ENCODE results near the gene C19orf53.
"Not testable (repeated sequence)": the region's sequence is repeated elsewhere in the genome, so short reads cannot be mapped to it uniquely, and the experiment has no call there.

The C19orf53 gene

DNA sequence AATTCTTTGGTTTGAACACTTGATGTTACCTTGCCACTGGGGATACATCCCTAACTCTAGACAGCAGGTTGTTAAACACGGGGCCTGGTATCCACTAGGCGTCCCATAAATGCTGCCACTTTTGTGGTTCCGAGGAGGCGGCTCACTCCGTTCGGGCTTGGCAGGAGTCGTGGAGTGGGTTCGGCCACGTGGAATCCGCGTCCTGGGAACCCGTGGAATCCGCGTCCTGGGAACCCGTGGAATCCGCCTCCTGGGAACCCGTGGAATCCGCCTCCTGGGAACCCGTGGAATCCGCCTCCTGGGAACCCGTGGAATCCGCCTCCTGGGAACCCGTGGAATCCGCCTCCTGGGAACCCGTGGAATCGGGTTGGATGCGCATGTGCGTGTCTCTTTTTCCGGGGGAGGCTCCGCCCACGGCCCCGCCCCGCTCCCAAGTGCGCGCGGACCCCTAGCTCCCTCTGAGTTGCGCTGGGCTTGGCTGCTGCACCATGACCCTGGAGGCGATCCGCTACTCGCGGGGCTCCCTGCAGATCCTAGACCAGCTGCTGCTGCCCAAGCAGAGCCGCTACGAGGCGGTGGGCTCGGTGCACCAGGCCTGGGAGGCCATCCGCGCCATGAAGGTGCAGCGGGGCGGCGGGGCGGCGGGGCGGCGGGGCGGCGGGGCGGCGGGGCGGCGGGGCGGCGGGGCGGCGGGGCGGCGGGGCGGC is 10.0 kb upstream of the C19orf53 start, which contains the start of gene MRI1:
TSS of gene MRI1 (plus strand) at position 422 of the 707 bp plus-strand sequence. CDS start at position 489, 67 bp downstream.
- DNase-seq (peak; percentile 78), ATAC-seq (peak; percentile 74)

DNA sequence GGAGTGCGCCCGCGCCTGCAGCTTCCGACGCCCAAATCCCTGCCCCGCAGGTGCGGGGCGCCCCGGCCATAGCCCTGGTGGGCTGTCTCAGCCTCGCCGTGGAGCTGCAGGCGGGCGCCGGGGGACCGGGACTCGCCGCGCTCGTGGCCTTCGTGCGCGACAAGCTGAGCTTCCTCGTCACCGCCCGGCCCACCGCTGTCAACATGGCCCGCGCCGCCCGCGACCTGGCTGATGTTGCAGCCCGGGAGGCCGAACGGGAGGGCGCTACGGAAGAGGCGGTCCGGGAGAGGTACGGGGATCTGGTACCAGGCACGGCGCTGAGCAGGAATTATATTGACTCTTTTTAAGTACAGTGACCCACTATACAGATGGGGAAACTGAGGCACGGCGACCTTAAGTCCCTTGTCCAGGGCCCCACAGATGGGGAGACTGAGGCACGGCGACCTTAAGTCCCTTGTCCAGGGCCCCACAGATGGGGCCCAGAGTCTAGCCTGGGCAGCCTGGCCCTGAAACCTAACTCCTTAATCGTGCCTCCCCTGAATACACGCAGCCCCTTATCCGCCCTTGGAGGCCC is 9.3 kb upstream of the C19orf53 start:
- ATAC-seq (peak; percentile 38), DNase-seq (peak; percentile 61)

DNA sequence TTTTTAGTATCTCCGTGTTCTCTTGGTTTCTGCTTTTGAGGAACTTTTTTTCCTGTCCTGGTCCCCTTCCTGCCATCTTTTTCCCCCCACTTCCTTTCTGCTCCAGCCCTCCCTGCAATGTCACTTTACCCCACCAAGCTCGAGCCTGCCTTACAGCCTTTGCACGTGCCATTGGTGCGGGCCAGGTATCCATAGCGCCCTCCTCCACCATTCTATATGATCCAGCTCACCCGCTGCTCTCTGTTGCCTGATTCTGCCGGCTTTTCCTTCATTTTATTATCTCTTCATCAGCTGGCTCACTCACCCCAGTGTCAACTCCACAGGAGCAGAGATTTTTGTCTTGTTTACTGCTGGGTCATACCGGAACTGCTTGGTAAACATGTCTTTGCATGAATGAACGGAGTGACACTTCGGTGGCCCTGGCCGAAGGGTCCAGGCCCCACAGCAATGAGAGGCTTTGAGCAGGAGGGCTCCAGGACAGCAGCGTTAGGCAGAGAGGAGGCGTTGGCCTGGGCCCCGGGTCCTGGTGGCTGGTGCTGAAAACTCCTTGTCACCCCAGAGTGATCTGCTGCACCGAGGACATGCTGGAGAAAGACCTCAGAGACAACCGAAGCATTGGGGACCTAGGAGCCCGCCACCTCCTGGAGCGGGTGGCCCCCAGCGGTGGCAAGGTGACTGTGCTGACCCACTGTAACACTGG is 8.7 kb upstream of the C19orf53 start:
- ATAC-seq (no peak), DNase-seq (no peak)

DNA sequence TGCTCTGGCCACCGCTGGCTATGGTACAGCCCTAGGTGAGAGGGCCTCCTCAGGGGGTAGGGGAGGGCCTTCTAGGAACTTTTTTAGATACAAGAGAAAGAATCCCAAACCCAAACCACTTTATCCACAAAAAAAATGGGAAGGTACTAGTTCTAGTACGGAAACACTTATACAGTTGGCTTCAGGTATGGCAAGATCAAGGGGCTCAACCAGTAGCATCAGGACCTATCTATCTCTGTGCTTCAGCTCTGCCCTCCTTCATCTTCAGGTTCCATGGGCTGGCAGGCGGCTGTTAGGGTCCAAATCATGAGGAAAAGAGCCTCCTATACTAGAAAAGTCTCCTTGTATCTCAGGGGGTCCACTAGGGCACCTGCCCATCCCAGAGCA is 8.2 kb upstream of the C19orf53 start:
- ATAC-seq (no peak), DNase-seq (no peak)

DNA sequence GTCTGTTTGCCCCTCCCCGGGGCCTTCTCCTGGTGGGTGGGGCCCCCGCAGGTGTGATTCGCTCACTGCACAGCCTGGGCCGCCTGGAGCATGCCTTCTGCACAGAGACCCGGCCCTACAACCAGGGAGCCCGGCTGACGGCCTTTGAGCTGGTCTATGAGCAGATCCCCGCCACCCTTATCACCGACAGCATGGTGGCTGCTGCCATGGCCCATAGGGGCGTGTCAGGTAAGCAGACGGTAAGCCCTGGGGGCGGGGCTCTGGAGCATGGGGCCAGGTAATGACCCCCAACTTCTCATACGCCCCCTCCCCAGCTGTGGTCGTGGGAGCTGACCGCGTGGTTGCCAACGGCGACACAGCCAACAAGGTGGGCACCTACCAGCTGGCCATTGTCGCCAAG is 5.7 kb upstream of the C19orf53 start:
- ATAC-seq (no peak), DNase-seq (no peak)

DNA sequence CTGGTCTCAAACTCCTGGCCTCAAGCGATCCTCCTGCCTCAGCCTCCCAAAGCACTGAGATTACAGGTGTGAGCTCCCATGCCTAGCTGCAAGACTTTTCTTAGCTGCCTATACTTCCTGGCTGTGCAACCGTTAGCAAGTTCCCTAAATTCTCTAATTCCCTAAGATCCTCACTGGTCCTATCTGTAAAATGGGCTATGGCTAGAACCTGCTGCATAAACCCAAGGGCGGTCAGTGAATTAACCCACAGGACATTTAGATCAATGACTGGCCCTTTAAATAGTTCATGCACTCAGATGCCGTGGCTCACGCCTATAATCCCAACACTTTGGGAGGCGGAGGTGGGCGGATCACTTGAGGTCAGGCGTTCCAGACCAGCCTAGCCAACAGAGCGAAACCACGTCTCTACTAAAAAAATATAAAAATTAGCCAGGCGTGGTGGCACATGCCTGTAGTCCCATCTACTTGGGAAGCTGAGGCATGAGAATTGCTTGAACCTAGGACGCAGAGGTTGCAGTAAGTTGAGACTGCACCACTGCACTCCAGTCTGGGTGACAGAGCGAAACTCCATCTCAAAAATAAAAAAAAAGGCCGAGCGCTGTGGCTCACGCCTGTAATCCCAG is 4.1 kb upstream of the C19orf53 start:
- DNase-seq (no peak), ATAC-seq (no peak)

DNA sequence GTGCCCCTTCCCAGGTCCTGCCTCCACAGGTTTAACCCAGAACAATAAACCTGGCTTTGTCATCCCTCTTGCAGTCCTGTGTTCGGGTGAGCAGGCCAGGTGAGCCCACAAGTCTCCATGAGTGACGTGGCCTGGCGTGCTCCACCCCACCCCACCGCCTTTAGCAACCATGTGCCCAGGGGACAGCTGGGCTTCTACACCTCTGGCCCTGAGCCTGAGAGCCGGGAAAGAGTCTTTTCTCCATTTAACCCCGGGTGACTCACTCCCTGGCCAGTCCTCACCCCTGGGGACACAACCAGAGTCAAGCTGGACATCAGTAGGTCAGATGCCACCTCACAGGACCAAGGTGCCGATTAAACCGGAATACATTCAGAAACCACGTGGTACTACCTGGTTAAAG is 4.1 kb downstream of the C19orf53 start:
- ATAC-seq, result no peak

DNA sequence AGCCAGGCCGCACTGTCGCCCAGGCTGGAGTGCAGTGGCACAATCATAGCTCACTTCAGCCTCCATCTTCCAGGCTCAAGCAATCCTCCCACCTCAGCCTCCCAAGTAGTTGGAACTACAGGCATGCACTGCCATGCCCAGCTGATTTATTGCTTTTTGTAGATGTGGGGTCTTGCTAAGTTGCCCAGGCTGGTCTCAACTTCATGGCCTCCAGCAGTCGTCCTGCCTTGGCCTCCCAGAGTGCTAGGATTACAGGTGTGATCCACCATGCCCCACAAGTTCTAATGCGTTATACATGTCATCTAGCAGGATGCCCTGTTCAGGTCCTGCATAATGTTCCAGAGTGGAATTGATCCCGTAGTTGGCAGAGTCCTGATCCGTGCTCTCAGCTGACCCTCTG is 4.6 kb downstream of the C19orf53 start:
- DNase-seq (no peak), ATAC-seq (no peak)

More for the DNA sequence above, 4.1 kb downstream of the C19orf53 start:
- DNase-seq, result no peak

DNA sequence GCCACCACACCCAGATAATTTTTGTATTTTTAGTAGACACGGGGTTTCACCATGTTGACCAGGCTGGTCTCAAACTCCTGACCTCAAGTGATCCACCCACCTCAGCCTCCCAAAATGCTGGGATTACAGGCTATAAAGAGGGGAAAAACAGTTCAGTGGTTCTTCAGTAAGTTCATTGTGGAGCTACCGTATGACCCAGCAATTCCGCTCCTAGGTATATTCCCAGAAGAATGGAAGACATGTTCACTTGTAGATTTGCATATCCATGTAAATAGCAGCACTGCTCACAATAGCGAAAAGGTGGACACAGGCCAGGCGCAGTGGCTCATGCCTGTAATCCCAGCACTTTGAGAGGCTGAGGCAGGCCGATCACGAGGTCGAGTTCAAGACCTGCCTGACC is 5.5 kb downstream of the C19orf53 start:
- not testable (repeated sequence) for DNase-seq, ATAC-seq

DNA sequence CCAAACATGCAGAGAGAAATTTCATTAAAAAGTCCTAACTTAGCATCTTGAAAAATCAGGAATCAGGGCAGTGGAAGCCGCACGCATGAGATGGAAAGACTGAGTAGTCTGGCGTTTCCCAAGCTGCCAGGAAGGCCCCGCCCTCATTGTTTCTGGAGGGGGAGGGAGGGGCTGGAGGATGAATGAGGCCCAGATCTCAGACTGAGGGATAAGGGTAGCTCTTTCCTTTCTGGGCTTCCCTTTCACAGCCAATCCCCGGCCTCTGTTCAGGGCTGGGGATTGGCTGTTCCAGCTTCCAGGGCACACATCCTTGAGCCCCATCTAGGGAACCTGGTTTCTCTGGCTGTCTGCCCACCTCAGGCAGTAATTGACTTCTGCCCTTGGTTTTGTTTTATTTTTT is 7.3 kb downstream of the C19orf53 start:
- ATAC-seq (no peak), DNase-seq (no peak)

DNA sequence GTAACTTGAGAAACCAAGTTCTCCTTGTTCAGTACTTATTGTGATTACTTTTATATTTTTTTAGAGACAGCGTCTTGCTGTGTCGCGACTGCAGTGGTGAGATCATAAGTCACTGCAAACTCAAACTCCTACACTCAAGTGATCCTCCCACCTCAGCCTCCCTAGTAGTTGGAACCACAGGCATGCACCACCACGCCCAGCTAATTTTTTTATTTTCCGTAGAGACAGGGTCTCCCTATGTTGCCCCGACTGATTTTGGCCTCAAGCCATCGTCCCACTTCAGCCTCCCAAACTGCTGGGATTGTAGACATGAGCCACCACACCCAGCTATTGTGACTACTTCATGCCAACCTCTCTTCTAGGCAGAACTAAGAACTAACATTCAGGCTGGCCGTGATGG is 8.3 kb downstream of the C19orf53 start:
- DNase-seq (no peak), ATAC-seq (no peak)

DNA sequence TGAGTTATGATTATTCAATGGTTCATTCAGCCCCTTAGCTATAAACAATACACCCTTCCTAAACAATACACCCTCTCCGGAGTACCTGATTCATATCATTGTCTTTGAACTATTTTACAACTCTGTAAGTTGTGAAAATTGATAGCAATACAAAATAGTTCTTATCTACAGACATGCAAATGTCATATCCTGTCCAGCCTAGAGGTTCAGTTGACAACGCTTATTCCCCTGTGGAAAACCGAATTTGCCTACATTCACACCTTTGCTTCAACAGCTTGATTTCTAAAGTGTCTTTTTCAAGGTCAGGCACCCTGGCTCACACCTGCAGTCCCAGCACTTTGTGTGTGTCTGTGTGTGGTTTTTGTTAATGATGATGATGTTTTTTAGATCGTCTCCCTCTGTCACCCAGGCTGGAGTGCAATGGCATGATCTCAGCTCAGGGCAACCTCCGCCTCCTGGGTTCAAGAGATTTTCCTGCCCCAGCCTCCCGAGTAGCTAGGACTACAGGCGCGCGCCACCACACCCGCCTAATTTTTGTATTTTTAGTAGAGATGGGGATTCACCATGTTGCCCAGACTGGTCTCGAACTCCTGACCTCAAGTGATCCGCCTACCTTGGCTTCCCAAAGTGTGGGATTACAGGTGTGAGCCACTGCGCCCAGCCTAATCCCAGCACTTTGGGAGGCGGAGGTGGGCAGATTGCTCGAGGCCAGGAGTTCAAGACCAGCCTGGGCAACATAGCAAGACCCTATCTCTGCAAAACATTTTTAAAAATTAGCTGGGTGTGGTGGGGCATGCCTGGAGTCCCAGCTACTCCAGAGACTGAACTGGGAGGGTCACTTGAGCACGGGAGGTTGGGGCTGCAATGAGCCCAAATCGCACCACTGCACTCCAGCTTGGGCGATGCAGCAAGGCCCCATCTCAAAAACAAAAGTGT is 9.6 kb downstream of the C19orf53 start:
- no peak for ATAC-seq
- no peak for DNase-seq

DNA sequence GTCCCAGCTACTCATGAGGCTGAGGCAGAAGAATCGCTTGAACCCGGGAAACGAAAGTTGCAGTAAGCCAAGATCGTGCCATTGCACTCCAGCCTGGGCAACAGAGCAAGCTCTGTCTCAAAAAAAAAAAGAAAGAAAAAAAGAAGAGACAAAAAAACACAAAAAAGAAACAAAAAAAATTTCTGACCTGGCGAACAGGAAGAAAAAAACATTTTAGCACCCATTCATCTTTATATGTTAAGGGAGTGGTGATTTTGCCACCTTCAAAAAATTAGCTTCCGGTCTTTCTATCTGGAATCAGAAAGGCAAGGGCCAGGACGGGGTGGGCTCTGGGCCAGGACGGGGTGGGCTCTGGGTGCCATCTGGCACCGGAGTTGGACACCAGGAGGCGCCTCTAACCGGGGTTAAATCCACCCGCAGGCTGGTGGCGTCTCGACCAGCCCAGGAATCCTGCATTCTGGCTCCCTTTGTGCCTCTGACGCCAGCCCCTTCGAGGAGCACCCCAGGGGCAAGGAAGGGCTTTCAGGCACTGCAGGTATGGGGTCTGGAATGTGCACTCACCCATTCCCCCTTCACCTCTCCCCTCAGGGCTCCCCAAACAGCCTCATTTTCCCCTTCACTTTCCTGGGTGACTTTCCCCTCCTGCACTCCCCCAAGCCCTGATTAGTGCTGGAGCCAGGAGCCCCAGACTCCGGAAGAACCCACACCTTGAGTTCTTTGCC is 10.6 kb downstream of the C19orf53 start:
- peak; percentile 85 for DNase-seq
- ATAC-seq, result peak; percentile 83

DNA sequence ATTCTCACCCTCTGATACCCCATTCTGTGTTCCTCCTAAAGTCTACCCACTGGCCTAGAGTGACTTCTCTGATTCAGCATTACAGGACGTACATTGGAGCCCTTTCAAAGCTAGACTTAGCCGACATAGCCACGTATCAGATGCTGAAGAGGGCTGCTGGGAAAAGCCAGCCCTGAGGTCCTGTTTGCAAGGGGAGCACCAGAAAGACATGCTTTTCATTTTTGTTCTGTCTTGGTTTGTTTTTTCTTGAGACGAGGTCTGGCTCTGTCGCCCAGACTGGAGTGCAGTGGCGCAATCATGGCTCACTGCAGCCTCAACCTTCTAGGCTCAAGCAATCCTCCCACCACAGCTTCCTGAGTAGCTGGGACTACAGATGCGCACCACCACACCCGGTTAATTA is 14.7 kb downstream of the C19orf53 start:
- DNase-seq, result no peak
- ATAC-seq, result no peak

DNA sequence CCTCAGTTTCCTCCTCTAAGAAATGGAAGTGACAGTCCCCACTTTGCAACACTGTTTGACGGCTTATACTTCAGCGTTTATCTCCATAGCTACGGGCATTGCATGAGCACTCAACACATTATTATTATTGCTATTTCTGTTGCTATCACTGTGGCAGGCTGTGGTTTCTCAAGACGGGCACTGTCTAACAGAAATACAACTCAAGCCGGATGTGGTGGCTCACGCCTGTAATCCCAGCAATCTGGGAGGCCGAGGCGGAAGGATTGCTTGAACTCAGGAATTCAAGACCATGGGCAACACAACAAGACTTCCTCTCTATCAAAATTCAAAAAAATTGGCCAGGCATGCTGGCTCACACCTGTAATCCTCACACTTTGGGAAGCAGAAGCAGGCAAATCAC is 16.1 kb downstream of the C19orf53 start:
- ATAC-seq (no peak), DNase-seq (no peak)

DNA sequence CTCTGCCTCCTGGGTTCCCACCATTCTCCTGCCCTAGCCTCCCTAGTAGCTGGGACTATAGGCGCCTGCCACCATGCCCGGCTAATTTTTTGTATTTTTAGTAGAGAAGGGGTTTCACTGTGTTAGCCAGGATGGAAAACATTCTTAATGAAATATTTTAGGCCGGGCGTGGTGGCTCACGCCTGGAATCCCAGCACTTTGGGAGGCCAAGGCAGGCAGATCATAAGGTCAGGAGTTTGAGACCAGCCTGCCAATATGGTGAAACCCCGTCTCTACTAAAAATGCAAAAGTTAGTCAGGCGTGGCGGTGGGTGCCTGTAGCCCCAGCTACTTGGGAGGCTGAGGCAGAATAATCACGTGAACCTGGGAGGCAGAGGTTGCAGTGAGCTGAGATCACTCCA is 19.1 kb downstream of the C19orf53 start:
- DNase-seq, ATAC-seq: not testable (repeated sequence)

DNA sequence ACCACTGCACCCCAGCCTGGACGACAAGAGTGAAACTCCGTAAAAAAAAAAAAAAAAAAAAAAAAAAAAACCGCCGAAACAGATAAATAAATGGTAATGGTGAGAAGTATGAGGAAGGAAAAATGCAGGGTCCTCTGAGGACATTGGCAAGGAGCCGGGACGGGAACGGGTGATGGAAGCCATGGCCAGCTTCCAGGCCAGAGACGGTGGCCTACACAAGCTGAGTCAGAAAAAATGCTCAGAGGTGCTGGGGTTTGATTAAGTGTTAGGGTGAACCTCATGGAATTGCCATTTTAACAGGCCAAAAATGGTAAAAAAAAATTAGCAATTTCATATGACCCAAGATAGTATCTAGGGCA is 20.1 kb downstream of the C19orf53 start:
- DNase-seq (no peak), ATAC-seq (no peak)

DNA sequence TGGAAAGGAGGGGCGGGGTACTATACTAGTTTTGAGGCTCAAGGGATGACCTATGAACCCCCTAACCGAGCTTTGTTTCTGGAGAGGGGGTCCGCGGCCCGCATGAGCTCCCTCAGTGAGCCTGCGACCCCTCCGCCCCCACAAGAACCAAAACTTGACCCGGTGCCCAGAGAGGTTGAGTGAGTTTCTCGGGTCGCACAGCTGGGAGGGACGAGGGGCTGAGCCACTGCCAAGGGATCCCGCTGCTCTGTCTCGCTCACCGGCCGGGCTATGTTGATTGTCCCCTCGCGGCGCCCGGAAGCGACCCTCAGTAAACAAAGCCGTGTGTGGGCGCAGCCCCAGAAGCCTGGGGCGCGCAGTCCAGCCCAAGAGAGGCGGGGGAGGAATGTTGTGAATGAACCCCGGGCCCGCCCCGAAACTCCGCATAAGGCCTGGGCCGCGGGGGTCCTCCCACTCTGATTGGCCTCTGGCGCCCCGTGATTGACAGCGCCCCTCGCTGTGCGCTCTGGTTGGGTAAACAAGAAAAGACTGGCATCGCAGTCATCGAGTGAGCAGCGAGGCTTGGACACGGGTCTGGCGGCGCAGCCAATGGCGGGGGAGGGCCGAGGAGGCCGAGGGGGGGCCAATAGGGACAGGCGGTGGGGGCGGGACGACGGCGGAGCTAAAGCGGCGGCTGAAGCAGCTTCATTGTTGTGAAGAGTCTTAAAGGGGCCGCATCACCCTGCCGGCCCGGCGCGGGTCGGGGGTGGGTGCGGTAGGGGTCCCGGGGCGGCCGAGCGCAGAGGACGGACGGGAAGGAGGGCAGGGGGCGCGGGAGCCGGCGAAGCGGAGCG is 20.7 kb downstream of the C19orf53 start, which contains the start of gene ZSWIM4:
TSS of gene ZSWIM4 (plus strand) at position 687 of the 833 bp plus-strand sequence. CDS start 206 bp downstream, outside the sequence.
- DNase-seq, result peak; percentile 96
- ATAC-seq, result peak; percentile 99

DNA sequence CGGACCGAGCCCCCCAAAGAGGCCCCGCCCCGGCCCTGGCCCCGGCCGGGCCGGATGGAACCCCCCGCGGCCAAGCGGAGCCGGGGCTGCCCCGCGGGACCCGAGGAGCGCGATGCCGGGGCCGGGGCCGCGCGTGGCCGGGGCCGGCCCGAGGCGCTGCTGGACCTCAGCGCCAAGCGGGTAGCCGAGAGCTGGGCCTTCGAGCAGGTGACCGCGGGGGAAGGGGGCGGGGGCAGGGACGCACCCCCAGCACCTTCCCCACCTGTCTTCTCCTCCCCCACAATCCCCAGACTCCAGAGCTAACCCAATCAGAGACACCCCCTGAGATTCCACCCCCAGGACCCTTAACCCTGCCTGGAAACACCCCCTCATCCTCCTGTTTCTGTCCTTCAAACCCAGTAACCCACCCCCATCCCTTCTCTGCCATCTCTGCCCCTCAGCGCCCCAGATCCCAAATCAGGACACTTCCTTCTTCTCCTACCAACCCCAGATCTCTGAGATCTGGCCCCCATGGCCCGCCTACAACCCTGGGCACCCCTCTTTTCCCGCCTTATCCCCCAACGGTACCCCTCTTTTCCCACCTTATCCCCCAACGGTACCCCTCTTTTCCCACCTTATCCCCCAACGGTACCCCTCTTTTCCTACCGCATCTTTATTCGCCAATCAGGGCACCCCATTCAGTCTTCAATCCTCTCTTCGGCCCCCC is 21.5 kb downstream of the C19orf53 start:
- no peak for DNase-seq
- peak; percentile 4 for ATAC-seq

All from stimulated activated naive CD8-positive, alpha-beta T cell treated with anti-CD3 and anti-CD28 coated beads, Interleukin-15, Interleukin-2, amounts not matched to agents 100 U/mL and 50 U/mL, for 24 hours (primary cell).